Prostate gland (tissue), 2 donors: Measurements from ENCODE around the gene AAR2. TPM values are rescaled to one million over a fixed set of nuclear protein-coding genes. Genes with fewer than 3 reads are reported as not detected.

Experiments
- DNase-seq: peaks from one replicate; pipeline ENCODE4 v3.0.0-alpha.2; 2019; ENCODE audit warnings: low spot score
- H3K27ac ChIP-seq, 2 donors: fragments of 200-600 bp; sonication (generic); 2 replicates each; pipeline ENCODE4 v1.5.1; 2017 to 2019
- H3K27me3 ChIP-seq: fragments of 200-600 bp; sonication (generic); replicated peaks from 2 replicates; pipeline ENCODE4 v1.5.1; 2019; ENCODE audit not compliant: insufficient read depth
- H3K36me3 ChIP-seq, 2 donors: fragments of 200-600 bp; sonication (generic); 1 replicate in 1 of 2; 2 replicates in 1 of 2; pipeline versions ENCODE4 v1.5.1 to v1.8.1; 2017 to 2019
- H3K4me1 ChIP-seq: fragments of 200-600 bp; sonication (generic); replicated peaks from 2 replicates; pipeline ENCODE4 v1.5.1; 2019
- H3K4me3 ChIP-seq, 2 donors: fragments of 200-600 bp; sonication (generic); 2 replicates each; pipeline ENCODE4 v1.5.1; 2017 to 2019
- H3K9me3 ChIP-seq: fragments of 200-600 bp; sonication (generic); 2 replicates; pipeline ENCODE4 v1.5.1; 2017
- CTCF ChIP-seq, 4 experiments: fragments of 200-600 bp in 2 of 4; fragments of 450-650 bp in 2 of 4; sonication (generic) in 2 of 4; IDR thresholded peaks; 1 replicate in 3 of 4; 2 replicates in 1 of 4; pipeline ENCODE4 v1.5.1; 2016 to 2019; ENCODE audit warnings: antibody characterized with exemption in 4 of 4, mild to moderate bottlenecking in 2 of 4, moderate library complexity in 2 of 4
- POLR2A ChIP-seq: fragments of 450-650 bp; IDR thresholded peaks from one replicate; pipeline ENCODE4 v1.6.1; 2016; ENCODE audit warnings: antibody characterized with exemption, mild to moderate bottlenecking
- POLR2AphosphoS5 ChIP-seq: sonication (generic); formaldehyde crosslinking; IDR thresholded peaks from one replicate; pipeline ENCODE4 v1.6.1; 2017; ENCODE audit warnings: antibody characterized with exemption
- WGBS: methylation state at CpG from one replicate; pipeline ENCODE4 v1.1.5; 2018; 5-methylcytosine and 5-hydroxymethylcytosine counted together
- intact Hi-C: fragments of 100-400 bp; cut with DNase I; formaldehyde crosslinking; loops from one replicate; pipeline ENCODE4 v1.14.2; 2022
- total RNA-seq, 2 donors: library from RNA; depleted of rRNA; stranded (reverse); fragments of >200 nt; gene quantifications; one replicate each; pipeline ENCODE4 v1.1.0, GENCODE V29; 2016

The AAR2 gene
- total RNA-seq, 2 donors from 2014 or later: 34.7 to 44.6 TPM

GRCh38 chr20:36219671-36220220 is 16.5 kb upstream of the AAR2 start:
- Histone ChIP-seq H3K27me3 (no peaks in the 10 kb centered on the region), H3K4me3 (no peak overlapping the region), H3K27ac (no peak overlapping the region), H3K9me3 (no peaks in the 10 kb centered on the region), H3K4me1 (no peaks in the 10 kb centered on the region), H3K36me3 (no peaks in the 10 kb centered on the region)
- WGBS: 92% methylated on average over 17 of the region's 17 CpGs
- TF ChIP-seq POLR2A (no peak), POLR2AphosphoS5 (no peak), CTCF (IDR thresholded peaks at IDR 0.05) (no peak)
- intact Hi-C loops: no loop called here
- no peak for DNase-seq

GRCh38 chr20:36225666-36226065 is 10.6 kb upstream of the AAR2 start:
- Histone ChIP-seq H3K9me3 (no peaks in the 10 kb centered on the region), H3K4me1 (no peaks in the 10 kb centered on the region), H3K27me3 (no peaks in the 10 kb centered on the region), H3K36me3 (no peaks in the 10 kb centered on the region), H3K27ac (no peak overlapping the region), H3K4me3 (no peak overlapping the region)
- intact Hi-C loops: no loop called here
- 90% methylated on average over 7 of the region's 7 CpGs for WGBS
- TF ChIP-seq POLR2A (no peak), CTCF (IDR thresholded peaks at IDR 0.05) (no peak), POLR2AphosphoS5 (no peak)
- no peak for DNase-seq

DNA sequence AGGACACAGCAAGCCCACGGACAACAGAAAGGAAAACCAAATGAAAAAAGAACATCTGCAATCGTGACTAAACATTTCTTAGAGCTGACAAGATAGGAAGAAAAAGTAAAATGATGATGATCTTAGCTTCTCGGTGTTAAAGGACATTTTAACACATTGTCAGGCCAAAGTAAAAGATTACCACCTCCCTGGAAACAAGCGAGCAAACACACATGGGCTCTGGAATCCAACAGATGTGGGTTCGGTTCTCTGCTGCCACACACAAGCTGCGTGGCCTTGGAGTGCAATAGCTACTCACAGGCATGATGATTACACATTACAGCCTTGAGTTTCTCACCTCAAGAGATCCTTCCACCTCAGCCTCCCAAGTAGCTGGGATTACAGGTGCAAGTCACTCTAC is 7.5 kb upstream of the AAR2 start:
- no peak for TF ChIP-seq POLR2AphosphoS5
- no peak for TF ChIP-seq POLR2A
- TF ChIP-seq CTCF (IDR thresholded peaks at IDR 0.05): no peak

DNA sequence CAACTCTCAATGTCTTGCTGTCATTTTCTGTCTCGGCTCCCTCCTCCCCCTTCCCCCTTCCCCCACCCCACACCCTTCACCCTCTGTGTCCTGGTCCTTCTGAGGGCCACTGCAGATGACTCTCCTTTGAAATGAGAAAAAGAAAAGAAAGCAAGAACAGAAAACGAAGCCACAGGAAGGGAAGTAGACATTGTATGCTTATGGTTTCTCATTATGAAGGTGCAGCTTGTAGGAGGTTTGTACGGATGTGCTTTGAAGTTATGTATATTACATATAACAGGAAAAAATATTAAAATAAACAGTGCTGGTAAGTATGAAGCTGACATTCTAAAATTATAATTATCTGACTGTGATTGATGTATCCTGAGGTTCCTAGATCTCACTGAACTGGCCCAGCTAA is 6.3 kb upstream of the AAR2 start:
- no peaks in the 10 kb centered on the region for H3K36me3 ChIP-seq
- no peak for DNase-seq
- H3K27me3 ChIP-seq: no peaks in the 10 kb centered on the region
- WGBS: 63% methylated on average over 3 of the region's 3 CpGs
- intact Hi-C loops: no loop called here
- TF ChIP-seq POLR2A: no peak
- no peak for TF ChIP-seq CTCF (IDR thresholded peaks at IDR 0.05)
- no peak for TF ChIP-seq POLR2AphosphoS5
- no peak overlapping the region for H3K27ac ChIP-seq
- no peaks in the 10 kb centered on the region for H3K4me1 ChIP-seq
- no peak overlapping the region for H3K4me3 ChIP-seq
- H3K9me3 ChIP-seq: no peaks in the 10 kb centered on the region

More for the DNA sequence above, 7.5 kb upstream of the AAR2 start:
- no peaks in the 10 kb centered on the region for H3K4me1 ChIP-seq
- intact Hi-C loops: no loop called here
- no peaks in the 10 kb centered on the region for H3K9me3 ChIP-seq
- WGBS: 69% methylated on average over 6 of the region's 6 CpGs
- no peaks in the 10 kb centered on the region for H3K36me3 ChIP-seq
- H3K4me3 ChIP-seq: no peak overlapping the region
- no peak overlapping the region for H3K27ac ChIP-seq
- DNase-seq: no peak
- H3K27me3 ChIP-seq: no peaks in the 10 kb centered on the region

DNA sequence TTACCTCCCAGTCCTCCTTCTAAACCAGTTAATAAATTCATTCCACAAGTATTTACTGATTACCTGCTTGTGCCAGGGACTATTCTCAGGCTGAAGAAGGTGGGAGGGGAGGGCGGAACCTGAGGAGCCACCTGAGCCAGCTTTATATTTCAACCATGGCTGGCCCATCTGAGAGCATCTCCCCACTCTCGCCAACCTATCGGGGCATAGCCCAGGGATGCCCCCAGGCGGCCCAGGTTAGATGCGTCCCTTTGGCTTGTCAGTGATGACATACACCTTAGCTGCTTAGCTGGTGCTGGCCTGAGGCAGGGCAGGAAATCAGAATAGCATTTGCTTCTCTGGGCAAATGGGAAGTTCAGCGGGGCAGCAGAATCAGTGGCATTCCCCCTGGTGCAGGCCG is 4.9 kb upstream of the AAR2 start:
- Histone ChIP-seq H3K27me3 (no peaks in the 10 kb centered on the region), H3K4me3 (no peak overlapping the region), H3K4me1 (no peaks in the 10 kb centered on the region), H3K27ac (no peak overlapping the region), H3K36me3 (no peaks in the 10 kb centered on the region), H3K9me3 (no peaks in the 10 kb centered on the region)
- TF ChIP-seq POLR2A (no peak), CTCF (IDR thresholded peaks at IDR 0.05) (no peak), POLR2AphosphoS5 (no peak)
- no peak for DNase-seq
- 83% methylated on average over 7 of the region's 7 CpGs for WGBS
- intact Hi-C loops: no loop called here
